Testis (tissue), 2 donors: ENCODE data around the gene SYNRG.

Experiments used
- CTCF ChIP-seq, 3 experiments: fragments of 450-650 bp in 2 of 3; fragments of 200-600 bp in 1 of 3; sonication (generic) in 1 of 3; IDR thresholded peaks; one replicate each; pipeline ENCODE4 v1.5.1; 2016 to 2019; ENCODE audit warnings: antibody characterized with exemption in 3 of 3, mild to moderate bottlenecking in 2 of 3, moderate library complexity in 1 of 3
- POLR2A ChIP-seq: fragments of 450-650 bp; IDR thresholded peaks from one replicate; pipeline ENCODE4 v1.6.1; 2017; ENCODE audit warnings: antibody characterized with exemption, mild to moderate bottlenecking, moderate library complexity

GRCh38 chr17:37520174-37520573 lies 89.0 kb downstream of the SYNRG start:
- TF ChIP-seq CTCF (IDR thresholded peaks at IDR 0.05) (no peak), POLR2A (no peak)
